Endodermal cell (in vitro differentiated cells): ENCODE data around the gene TRNT1. TPM values are rescaled to one million over a fixed set of nuclear protein-coding genes. Genes with fewer than 3 reads are reported as not detected.

Experiments used
- DNase-seq: peaks from one replicate; pipeline ENCODE4 v3.0.0-alpha.2; 2017
- H3K27ac ChIP-seq: 2 replicates; pipeline ENCODE4 v1.5.1; 2013; ENCODE audit warnings: mild to moderate bottlenecking, low read depth, low read length, moderate library complexity
- H3K27me3 ChIP-seq: 2 replicates; pipeline ENCODE4 v1.6.1; 2013; ENCODE audit warnings: mild to moderate bottlenecking, low read length, moderate library complexity; ENCODE audit not compliant: insufficient read depth, control insufficient read depth, poor library complexity, severe bottlenecking
- H3K36me3 ChIP-seq: 2 replicates; pipeline ENCODE4 v1.7.0; 2013; ENCODE audit warnings: mild to moderate bottlenecking, low read length, moderate library complexity; ENCODE audit not compliant: control insufficient read depth, insufficient read depth
- H3K4me1 ChIP-seq: one replicate; pipeline ENCODE4 v1.7.0; 2013; ENCODE audit warnings: low read length; ENCODE audit not compliant: control insufficient read depth, insufficient read depth
- H3K4me3 ChIP-seq: 2 replicates; pipeline ENCODE4 v1.5.1; 2013; ENCODE audit warnings: mild to moderate bottlenecking, low read length, moderate library complexity
- H3K9ac ChIP-seq: 2 replicates; pipeline ENCODE4 v1.6.1; 2013; ENCODE audit warnings: mild to moderate bottlenecking, low read length, moderate library complexity; ENCODE audit not compliant: poor library complexity, severe bottlenecking; ENCODE audit errors: extremely low read depth
- H3K9me3 ChIP-seq: 2 replicates; pipeline ENCODE4 v1.6.1; 2013; ENCODE audit warnings: mild to moderate bottlenecking, low read length, moderate library complexity; ENCODE audit not compliant: control insufficient read depth
- H3K27ac Mint-ChIP-seq: 2 replicates; pipeline ENCODE4 v1.8.0; 2020; ENCODE audit warnings: mixed read lengths
- H3K27me3 Mint-ChIP-seq: 2 replicates; pipeline ENCODE4 v1.8.0; 2021; ENCODE audit warnings: mild to moderate bottlenecking, mixed read lengths; ENCODE audit not compliant: insufficient read depth
- H3K36me3 Mint-ChIP-seq: 2 replicates; pipeline ENCODE4 v1.8.0; 2020; ENCODE audit warnings: low read depth, mixed read lengths
- H3K4me1 Mint-ChIP-seq: 2 replicates; pipeline ENCODE4 v1.8.0; 2020; ENCODE audit warnings: mixed read lengths
- H3K4me3 Mint-ChIP-seq: 2 replicates; pipeline ENCODE4 v1.8.0; 2020; ENCODE audit warnings: mild to moderate bottlenecking, moderate library complexity, mixed read lengths
- H3K9me3 Mint-ChIP-seq: 2 replicates; pipeline ENCODE4 v1.8.0; 2020; ENCODE audit warnings: mild to moderate bottlenecking, mixed read lengths
- WGBS, 2 experiments: methylation state at CpG; one replicate each; pipeline versions ENCODE4 v1.1.5 to v1.1.7; 2013; ENCODE audit warnings: missing lambda C conversion rate in 2 of 2, mixed read lengths in 1 of 2; ENCODE audit not compliant: insufficient coverage in 1 of 2, insufficient read length in 1 of 2; 5-methylcytosine and 5-hydroxymethylcytosine counted together
- total RNA-seq, 2 donors: library from RNA; stranded (reverse); fragmentation: NEBNext Ultra II Directional in 1 of 2; extraction: Animal tissue kit (Norgen Biotek cat#: 25700) in 1 of 2; gene quantifications; 2 replicates in 1 of 2; 3 replicates in 1 of 2; pipeline ENCODE4 v1.2.1, GENCODE V29; 2021
- TF ChIP-seq, protein P1 (sequence below): fragments of 200-600 bp; sonication (generic); conservative IDR thresholded peaks from 2 replicates; pipeline ENCODE4 v1.5.0; 2021; ENCODE audit warnings: antibody characterized with exemption, mild to moderate bottlenecking

Gene TRNT1
- total RNA-seq, 2 donors from 2014 or later = 31.8 to 33.5 TPM

DNA sequence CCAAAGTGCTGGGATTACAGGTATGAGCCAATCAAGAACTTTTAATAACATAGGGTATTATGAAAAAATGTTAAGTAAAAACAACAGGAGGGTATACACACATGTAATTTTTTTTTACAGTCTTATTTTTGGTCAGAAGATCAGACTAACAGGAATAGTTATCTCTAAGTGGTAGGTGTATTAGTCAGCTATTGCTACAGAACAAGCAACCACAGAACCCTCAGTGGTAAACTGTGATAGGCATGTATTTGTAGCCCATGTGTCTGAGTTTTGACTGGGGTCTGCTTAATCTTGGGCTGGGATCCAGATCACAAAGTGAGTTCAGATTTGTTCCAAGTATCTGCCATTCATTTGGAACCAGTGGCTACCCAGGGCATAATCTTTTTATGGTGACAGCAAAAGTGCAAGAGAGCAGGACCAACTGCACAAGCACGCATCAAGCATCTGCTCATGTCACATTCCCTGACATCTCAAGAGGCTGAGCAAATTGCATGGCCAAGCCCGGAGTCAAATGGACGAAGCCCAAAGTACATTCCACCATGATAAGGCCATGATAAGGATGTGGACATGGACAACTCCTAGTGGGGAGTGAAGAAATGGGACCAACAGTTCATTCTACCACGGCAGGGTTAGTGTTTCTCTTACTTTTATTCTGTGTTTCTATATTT, 13.6 kb upstream of the TRNT1 start:
- 70% methylated on average over 4 of the region's 4 CpGs; no CpG with 5 or more reads in 1 of the 2 experiments for WGBS, 2 experiments
- no peak overlapping the region for H3K27ac Mint-ChIP-seq

DNA sequence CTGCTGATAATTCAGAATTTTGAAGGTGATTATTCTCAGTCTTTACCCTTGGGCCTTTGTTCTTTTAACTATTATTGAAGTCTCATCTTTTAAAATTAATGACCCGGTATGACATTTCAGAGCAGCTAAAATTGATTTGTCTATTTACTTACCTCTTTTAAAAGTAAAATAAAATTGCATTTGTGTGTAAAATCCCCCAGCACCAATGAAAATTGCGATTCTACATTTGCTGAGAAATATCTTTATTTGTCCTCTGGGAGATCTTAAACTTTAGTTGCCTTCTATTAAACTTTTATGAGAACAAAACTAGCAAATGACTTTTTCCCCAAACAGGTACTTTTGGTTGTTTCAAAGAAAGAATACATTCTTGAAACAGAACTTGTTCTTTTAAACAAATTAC, 9.1 kb upstream of the TRNT1 start:
- no peaks in the 10 kb centered on the region for H3K4me1 Mint-ChIP-seq
- H3K4me3 ChIP-seq = no peak overlapping the region
- H3K9me3 ChIP-seq = no peaks in the 10 kb centered on the region
- H3K36me3 Mint-ChIP-seq = no peaks in the 10 kb centered on the region
- TF ChIP-seq, protein P1, sequence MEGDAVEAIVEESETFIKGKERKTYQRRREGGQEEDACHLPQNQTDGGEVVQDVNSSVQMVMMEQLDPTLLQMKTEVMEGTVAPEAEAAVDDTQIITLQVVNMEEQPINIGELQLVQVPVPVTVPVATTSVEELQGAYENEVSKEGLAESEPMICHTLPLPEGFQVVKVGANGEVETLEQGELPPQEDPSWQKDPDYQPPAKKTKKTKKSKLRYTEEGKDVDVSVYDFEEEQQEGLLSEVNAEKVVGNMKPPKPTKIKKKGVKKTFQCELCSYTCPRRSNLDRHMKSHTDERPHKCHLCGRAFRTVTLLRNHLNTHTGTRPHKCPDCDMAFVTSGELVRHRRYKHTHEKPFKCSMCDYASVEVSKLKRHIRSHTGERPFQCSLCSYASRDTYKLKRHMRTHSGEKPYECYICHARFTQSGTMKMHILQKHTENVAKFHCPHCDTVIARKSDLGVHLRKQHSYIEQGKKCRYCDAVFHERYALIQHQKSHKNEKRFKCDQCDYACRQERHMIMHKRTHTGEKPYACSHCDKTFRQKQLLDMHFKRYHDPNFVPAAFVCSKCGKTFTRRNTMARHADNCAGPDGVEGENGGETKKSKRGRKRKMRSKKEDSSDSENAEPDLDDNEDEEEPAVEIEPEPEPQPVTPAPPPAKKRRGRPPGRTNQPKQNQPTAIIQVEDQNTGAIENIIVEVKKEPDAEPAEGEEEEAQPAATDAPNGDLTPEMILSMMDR = no peak
- H3K9me3 Mint-ChIP-seq = no peaks in the 10 kb centered on the region
- 82 to 100% methylated on average over 1 to 2 of the region's 2 CpGs for WGBS, 2 experiments
- H3K9ac ChIP-seq = no peak overlapping the region
- no peak overlapping the region for H3K4me3 Mint-ChIP-seq
- H3K27me3 ChIP-seq = no peaks in the 10 kb centered on the region
- no peak for DNase-seq
- H3K27ac ChIP-seq = no peak overlapping the region
- H3K27ac Mint-ChIP-seq = no peak overlapping the region
- no peaks in the 10 kb centered on the region for H3K36me3 ChIP-seq
- H3K4me1 ChIP-seq = no peaks in the 10 kb centered on the region
- H3K27me3 Mint-ChIP-seq = peaks cover 6% of the 10 kb centered on the region

More for the DNA sequence above, 13.6 kb upstream of the TRNT1 start:
- Mint-ChIP-seq H3K27me3 (peaks cover 9% of the 10 kb centered on the region), H3K4me1 (peaks cover 21% of the 10 kb centered on the region), H3K4me3 (no peak overlapping the region), H3K9me3 (no peaks in the 10 kb centered on the region), H3K36me3 (no peaks in the 10 kb centered on the region)
- Histone ChIP-seq H3K27me3 (peaks cover 12% of the 10 kb centered on the region), H3K9ac (no peak overlapping the region), H3K36me3 (no peaks in the 10 kb centered on the region), H3K4me3 (no peak overlapping the region), H3K27ac (no peak overlapping the region), H3K4me1 (peaks cover 10% of the 10 kb centered on the region), H3K9me3 (no peaks in the 10 kb centered on the region)
- TF ChIP-seq, protein P1 = no peak
- no peak for DNase-seq

DNA sequence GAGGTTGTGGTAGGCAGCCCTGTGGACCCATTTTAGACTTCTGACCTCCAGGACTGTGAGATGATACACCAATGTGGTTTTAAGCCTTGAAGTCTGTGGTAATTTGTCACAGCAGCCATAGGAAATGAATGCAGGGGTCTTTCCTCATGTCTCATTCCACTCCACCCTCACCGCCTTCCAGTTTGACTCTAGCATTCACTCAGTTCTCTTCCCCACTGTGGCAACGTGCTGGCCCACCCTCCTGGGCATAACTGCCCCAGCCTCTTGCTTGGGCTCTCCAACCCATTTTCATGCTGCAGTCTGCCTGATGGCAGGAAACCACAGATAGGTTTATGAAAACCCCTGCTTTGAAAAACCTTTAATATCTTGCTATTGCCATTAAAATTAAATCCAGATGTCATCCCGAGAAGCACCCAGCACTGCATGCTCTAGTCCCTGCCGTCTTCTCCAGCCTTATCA, 7.3 kb upstream of the TRNT1 start:
- H3K4me1 ChIP-seq = no peaks in the 10 kb centered on the region
- H3K9me3 ChIP-seq = no peaks in the 10 kb centered on the region
- Mint-ChIP-seq H3K4me3 (no peak overlapping the region), H3K9me3 (no peaks in the 10 kb centered on the region), H3K36me3 (no peaks in the 10 kb centered on the region), H3K27ac (no peak overlapping the region), H3K4me1 (no peaks in the 10 kb centered on the region), H3K27me3 (peaks cover 6% of the 10 kb centered on the region)
- no peak overlapping the region for H3K4me3 ChIP-seq
- no peak overlapping the region for H3K9ac ChIP-seq
- TF ChIP-seq, protein P1 = no peak
- H3K36me3 ChIP-seq = no peaks in the 10 kb centered on the region
- 83 to 87% methylated on average over 4 of the region's 4 CpGs for WGBS, 2 experiments
- H3K27ac ChIP-seq = no peak overlapping the region
- DNase-seq = no peak
- no peaks in the 10 kb centered on the region for H3K27me3 ChIP-seq
